ENCODE results near the gene FAM114A1. TPM values are rescaled to one million over a fixed set of nuclear protein-coding genes. Genes with fewer than 3 reads are reported as not detected.

The FAM114A1 gene
- polyA plus RNA-seq, 3 donors, result 3.2 to 12.0 (median 4.1) TPM

DNA sequence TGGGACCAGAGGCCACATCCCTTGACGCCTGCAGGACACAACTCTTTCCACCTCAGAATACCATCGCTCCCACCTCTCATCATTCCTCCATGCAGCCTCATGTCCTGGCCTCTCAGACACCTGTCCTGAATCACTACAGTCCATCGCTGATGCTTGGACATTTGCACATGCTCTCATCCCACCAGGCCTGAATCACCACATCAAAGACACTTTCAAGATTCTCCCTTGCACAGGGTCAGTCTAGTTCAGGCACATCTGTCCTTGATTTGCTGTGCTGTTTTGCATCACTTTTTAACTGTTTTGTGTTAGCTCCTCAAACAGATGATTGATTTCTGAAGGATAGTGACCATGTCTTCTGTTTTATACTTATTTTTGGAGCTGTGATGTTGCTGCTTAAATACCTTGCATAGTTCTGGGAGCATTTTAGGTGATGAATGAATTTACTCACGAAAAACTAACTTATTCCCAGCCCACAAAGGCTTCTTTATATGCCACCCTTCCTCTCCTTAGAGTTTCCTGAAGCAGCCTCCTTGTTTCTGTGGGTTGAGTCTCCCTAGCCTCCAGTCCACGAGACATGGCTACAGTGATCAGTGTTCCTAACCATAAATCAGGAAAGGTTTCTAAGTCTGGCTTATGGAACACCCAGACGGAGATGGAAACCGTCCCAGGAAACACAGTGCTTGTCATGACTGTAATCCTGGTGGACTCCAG lies 2.6 kb downstream of the FAM114A1 start:
- TF ChIP-seq, protein P1, sequence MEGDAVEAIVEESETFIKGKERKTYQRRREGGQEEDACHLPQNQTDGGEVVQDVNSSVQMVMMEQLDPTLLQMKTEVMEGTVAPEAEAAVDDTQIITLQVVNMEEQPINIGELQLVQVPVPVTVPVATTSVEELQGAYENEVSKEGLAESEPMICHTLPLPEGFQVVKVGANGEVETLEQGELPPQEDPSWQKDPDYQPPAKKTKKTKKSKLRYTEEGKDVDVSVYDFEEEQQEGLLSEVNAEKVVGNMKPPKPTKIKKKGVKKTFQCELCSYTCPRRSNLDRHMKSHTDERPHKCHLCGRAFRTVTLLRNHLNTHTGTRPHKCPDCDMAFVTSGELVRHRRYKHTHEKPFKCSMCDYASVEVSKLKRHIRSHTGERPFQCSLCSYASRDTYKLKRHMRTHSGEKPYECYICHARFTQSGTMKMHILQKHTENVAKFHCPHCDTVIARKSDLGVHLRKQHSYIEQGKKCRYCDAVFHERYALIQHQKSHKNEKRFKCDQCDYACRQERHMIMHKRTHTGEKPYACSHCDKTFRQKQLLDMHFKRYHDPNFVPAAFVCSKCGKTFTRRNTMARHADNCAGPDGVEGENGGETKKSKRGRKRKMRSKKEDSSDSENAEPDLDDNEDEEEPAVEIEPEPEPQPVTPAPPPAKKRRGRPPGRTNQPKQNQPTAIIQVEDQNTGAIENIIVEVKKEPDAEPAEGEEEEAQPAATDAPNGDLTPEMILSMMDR (IDR thresholded peaks at IDR 0.05), result no peak
- 80% methylated on average over 5 of the region's 7 CpGs for WGBS (ENCODE audit: insufficient coverage)
- no peaks in the 10 kb centered on the region for H3K9me3 ChIP-seq (replicated peaks in 1 of 2; ENCODE audit: control insufficient read depth in 1 of 2, insufficient read depth in 1 of 2, low read length in 2 of 2)
- peaks cover 15% of the 10 kb centered on the region for H3K79me2 ChIP-seq (ENCODE audit: insufficient read depth, low read length)
- H3K4me3 Mint-ChIP-seq, result no peak overlapping the region
- H3K4me1 ChIP-seq (ENCODE audit: control insufficient read depth in 1 of 2, insufficient read depth in 2 of 2, low read length in 2 of 2), result peaks cover 25 to 29% of the 10 kb centered on the region in 2 donors
- no peaks in the 10 kb centered on the region for H3K27me3 ChIP-seq (ENCODE audit: control insufficient read depth in 2 of 2, insufficient read depth in 2 of 2, low read length in 2 of 2)
- H3K27ac ChIP-seq (ENCODE audit: low read depth in 1 of 2, low read length in 2 of 2), result peak overlapping the region in 1 of 2 donors; percentile 18
- intact Hi-C loops (cut with micrococcal nuclease), result loop anchor here in 1 of 2 donors (10.0 kb wide), 1 partner anchor 185 kb away; no protein-coding TSS in a partner anchor
- H3K36me3 Mint-ChIP-seq, result peaks cover 12 to 16% of the 10 kb centered on the region in 2 donors
- DNase-seq, result no peak
- no peak overlapping the region for H3K27ac Mint-ChIP-seq
- no peak overlapping the region for H3K9ac ChIP-seq (ENCODE audit: insufficient read depth, low read length, poor library complexity, severe bottlenecking)
- no peak overlapping the region for H3K4me2 ChIP-seq (replicated peaks; ENCODE audit: extremely low read depth, low read length, poor library complexity, severe bottlenecking)
- no peaks in the 10 kb centered on the region for H4K20me1 ChIP-seq (ENCODE audit: insufficient read depth, low read length)
- peaks cover 0 to 2% (median 0%) of the 10 kb centered on the region in 7 donors for H3K9me3 Mint-ChIP-seq
- no peak overlapping the region for H2AFZ ChIP-seq (ENCODE audit: insufficient read depth, low read depth, low read length, poor library complexity, severe bottlenecking)
- peaks cover 0 to 16% of the 10 kb centered on the region in 2 donors for H3K36me3 ChIP-seq (replicated peaks in 1 of 2; ENCODE audit: control insufficient read depth in 1 of 2, insufficient read depth in 2 of 2, low read length in 2 of 2)
- no peaks in the 10 kb centered on the region for H3K27me3 Mint-ChIP-seq (ENCODE audit: low read depth in 3 of 3)
- no peak overlapping the region for H3K4me3 ChIP-seq (replicated peaks in 1 of 3; ENCODE audit: low read depth in 2 of 3, low read length in 3 of 3)
- H3K4me1 Mint-ChIP-seq, result peaks cover 45% of the 10 kb centered on the region

DNA sequence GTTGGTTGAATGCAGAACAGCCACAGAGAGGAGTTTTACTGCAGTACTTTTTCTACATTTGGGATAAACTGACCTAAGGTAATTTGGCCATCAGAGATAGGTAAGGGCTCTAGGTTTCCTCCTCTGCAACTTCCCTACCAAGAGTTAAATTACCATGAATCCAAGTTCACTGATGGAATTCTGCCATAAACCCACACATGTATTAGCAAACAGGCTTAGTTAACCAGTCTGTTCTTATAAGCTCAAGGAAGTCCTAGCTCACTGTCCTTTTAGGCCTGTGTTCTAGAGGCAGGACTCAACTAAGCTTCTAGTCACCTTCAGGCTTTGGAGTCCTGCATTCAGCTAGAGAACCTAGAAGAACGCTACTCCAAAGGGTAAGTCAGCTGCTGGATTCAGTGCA lies 4.0 kb downstream of the FAM114A1 start:
- Histone ChIP-seq H3K4me3 (replicated peaks in 1 of 3; ENCODE audit: low read depth in 2 of 3, low read length in 3 of 3) (no peak overlapping the region), H3K79me2 (ENCODE audit: insufficient read depth, low read length) (peaks cover 25% of the 10 kb centered on the region)
- TF ChIP-seq, protein P1 (IDR thresholded peaks at IDR 0.05), result no peak

More for the DNA sequence above, 4.0 kb downstream of the FAM114A1 start:
- intact Hi-C loops (cut with micrococcal nuclease), result loop anchor here in 1 of 2 donors (10.0 kb wide), 1 partner anchor 183 kb away; no protein-coding TSS in a partner anchor
- H3K9me3 ChIP-seq (replicated peaks in 1 of 2; ENCODE audit: control insufficient read depth in 1 of 2, insufficient read depth in 1 of 2, low read length in 2 of 2), result no peaks in the 10 kb centered on the region
- Mint-ChIP-seq H3K4me1 (peaks cover 40% of the 10 kb centered on the region), H3K4me3 (no peak overlapping the region), H3K27me3 (ENCODE audit: low read depth in 3 of 3) (no peaks in the 10 kb centered on the region), H3K27ac (no peak overlapping the region), H3K9me3 (peaks cover 0 to 5% (median 2%) of the 10 kb centered on the region in 7 donors), H3K36me3 (peaks cover 13 to 20% of the 10 kb centered on the region in 2 donors)
- H3K4me1 ChIP-seq (ENCODE audit: control insufficient read depth in 1 of 2, insufficient read depth in 2 of 2, low read length in 2 of 2), result peaks cover 22 to 26% of the 10 kb centered on the region in 2 donors
- no peaks in the 10 kb centered on the region for H3K27me3 ChIP-seq (ENCODE audit: control insufficient read depth in 2 of 2, insufficient read depth in 2 of 2, low read length in 2 of 2)
- peaks cover 0 to 16% of the 10 kb centered on the region in 2 donors for H3K36me3 ChIP-seq (replicated peaks in 1 of 2; ENCODE audit: control insufficient read depth in 1 of 2, insufficient read depth in 2 of 2, low read length in 2 of 2)
- DNase-seq, result no peak
- no peak overlapping the region for H3K9ac ChIP-seq (ENCODE audit: insufficient read depth, low read length, poor library complexity, severe bottlenecking)
- H4K20me1 ChIP-seq (ENCODE audit: insufficient read depth, low read length), result no peaks in the 10 kb centered on the region
- WGBS (ENCODE audit: insufficient coverage), result 100% methylated on average over 1 of the region's 1 CpG
- no peak overlapping the region for H3K27ac ChIP-seq (ENCODE audit: low read depth in 1 of 2, low read length in 2 of 2)
- no peak overlapping the region for H3K4me2 ChIP-seq (replicated peaks; ENCODE audit: extremely low read depth, low read length, poor library complexity, severe bottlenecking)
- H2AFZ ChIP-seq (ENCODE audit: insufficient read depth, low read depth, low read length, poor library complexity, severe bottlenecking), result no peak overlapping the region
